ENCODE measurements around the gene EIF2S1. TPM values are rescaled to one million over a fixed set of nuclear protein-coding genes. Genes with fewer than 3 reads are reported as not detected.
A peak's percentile ranks its signal among the peaks of the same experiment; 100 is the strongest.
"Not testable (repeated sequence)": the region's sequence is repeated elsewhere in the genome, so short reads cannot be mapped to it uniquely, and the experiment has no call there.

Gene EIF2S1
- total RNA-seq, 1 donor from 2014 or later = 92.8 TPM

DNA sequence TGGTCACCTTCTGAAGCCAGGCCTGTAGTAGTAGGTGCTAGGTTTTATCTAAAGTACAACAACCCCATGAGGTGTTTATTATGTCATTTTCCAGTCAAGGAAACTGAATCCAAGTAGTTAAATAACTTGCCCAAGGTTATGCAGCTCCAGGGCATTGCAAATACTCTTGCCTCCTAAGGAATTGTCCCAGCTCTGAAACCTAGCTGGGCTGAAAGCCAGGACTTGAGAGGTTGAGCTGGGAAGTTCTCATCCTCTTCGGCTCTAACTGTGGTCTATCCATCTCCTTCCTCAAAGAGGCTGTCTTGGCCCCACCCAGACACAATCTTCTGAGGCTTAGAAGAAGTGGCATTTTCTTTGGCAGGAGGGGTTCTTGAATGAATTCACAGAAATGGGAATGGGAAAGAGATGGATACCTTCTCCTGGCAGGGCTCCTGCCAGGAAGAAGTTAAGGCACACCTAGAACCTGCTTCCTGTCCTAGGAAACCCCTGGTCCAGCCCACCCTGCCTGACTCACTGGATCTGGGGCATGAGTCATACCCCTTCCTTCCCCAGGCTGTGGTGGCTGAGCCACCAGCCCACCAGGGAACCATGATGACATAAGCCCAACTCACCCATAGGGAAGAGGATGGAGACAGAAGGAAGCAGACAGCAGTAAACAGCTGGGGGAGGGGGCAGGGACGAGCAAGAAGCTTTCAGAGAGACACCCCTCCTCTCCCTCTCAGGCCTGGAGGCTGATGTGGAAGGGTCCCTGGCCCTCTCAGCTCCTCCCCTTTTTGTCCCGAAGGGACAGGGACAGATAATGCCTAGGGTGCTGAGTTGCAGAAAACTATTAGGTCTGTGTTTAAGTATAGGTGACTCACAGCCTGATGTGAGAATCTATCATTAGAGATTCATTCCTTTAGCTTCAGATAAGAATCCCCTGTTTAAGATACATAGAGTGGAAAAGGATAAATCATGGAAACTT, 54.0 kb downstream of the EIF2S1 start:
- DNase-seq = no peak

DNA sequence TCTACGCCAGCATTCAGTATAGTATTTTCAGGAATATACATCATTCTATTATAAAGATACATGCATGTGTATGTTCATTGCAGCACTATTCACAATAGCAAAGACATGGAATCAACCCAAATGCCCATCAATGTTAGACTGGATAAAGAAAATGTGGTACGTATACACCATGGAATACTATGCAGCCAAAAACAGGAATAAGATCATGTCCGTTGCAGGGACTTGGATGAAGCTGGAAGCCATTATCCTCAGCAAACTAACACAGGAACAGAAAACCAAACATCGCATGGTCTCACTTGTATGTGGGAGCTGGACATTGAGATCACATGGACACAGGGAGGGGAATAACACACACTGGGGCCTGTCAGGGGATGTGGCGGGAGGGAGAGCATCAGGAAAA, 55.5 kb downstream of the EIF2S1 start:
- not testable (repeated sequence) for DNase-seq

DNA sequence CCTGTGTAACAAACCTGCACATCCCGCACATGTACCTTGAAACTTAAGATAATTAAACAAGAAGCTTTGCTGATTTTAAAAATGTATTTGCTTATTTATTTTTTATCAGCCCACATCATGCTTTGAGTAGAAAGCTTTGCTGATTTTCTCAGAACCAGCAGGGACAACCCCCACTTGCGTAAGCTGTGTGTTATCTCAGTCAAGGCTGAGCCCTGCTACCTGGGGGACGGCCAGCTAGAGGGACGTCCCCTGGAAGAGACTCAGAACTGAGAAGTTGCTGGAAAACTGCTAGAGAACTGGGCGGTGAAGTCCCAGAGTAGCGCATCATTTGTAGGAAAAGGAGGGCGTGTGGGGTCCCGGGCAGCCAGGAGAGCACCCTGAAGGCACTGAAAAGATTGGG, 56.0 kb downstream of the EIF2S1 start:
- no peak for DNase-seq

DNA sequence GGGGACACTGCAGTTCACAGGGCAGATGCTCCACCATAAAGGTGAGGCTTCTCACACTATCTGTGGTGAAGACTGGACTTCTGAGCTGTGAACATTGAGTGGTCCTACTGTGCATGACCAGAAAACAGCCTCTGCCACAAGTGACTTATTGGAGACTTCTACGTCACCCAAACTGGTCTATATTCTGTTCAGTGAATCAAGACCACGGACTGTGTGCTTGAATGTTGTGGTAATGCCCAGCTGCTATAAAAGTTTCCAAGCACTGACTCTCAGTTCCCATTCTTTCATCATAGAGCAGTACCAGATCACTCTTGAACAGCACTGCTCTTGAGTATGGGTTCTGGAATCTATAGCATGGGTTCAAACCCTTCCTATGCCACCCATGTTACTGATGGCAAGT, 56.7 kb downstream of the EIF2S1 start:
- DNase-seq = no peak

DNA sequence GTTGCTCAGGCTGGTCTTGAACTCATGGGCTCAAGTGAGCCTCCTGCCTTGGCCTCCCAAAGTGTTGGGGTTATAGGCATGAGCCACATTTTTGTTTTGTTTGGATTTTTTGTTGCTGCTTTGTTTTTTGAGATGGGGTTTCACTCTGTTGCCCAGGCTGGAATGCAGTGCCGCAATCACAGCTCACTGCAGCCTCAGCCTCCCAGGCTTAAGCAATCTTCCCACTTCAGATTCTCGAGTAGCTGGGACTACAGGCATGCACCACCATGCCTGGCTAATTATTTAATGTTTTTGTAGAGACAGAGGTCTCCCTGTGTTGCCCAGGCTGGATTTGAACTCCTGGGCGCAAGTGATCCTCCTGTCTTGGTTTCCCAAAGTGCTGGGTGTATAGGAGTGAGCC, 57.5 kb downstream of the EIF2S1 start:
- no peak for DNase-seq

DNA sequence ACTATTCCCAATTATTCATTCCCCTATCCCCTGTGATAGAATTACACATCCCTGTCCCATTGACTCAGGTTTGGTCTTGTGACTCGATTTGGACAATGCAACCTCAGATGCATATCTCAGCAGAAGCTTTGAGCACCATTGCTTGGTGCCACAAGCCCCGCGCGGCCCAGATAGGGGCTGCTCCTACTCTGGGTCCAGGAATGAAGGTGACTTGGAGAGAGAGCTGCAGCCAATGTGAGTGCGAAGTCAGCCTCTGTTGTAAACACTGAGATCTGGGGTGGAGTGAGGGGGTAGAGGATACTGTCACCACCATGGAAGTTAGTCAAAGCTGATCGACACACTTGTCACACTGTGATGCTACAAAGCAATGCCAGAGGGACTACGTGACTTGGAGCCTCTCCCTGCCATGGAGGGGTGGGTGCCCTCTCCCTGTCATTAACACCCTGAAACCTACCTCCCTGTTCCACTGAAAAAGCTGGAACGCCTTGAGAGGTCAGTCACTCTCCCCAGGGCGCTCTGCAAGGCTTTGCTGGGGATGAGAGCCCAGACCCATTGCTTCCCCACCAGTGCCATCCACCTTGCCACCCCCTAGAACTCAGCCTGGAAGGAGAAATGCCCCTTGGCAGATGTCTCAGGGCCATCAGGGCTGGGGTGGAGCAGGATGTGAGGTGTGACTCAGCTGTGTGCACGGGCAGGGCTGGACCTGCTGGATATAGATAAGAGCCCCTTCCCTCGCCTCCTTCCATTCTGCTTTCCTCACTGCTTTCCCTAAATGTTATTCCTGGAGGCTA, 58.5 kb downstream of the EIF2S1 start:
- DNase-seq = no peak

DNA sequence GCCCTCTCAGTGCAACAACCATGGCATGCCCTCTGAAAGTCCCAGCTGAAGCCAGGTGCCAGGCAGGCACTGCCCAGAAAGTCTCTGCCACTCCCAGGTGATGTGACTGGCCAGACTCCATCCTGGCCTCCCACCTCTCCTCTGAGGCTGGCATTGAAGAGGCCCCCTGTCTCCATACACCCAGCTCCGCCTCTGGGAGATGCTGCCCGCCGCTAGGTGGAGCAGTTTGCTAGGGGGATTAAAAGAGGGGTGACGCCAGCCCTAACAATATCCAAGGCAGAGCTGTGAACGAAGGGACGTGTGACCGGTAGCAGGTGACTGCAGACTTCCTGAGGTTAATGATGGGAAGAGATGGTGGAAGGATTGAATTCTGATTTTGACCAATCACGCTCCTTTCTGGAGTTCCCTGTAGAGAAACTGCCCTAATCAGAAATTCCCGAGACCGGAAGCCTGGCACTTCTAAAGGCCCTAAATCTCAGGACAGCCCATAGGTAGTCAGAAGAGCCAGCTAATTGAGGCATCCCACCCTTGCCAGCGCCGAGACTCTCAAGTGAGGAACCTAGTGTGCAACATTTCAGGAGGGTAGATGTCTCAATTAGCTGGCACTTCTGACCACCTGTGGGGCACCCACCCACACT, 60.1 kb downstream of the EIF2S1 start:
- no peak for DNase-seq

DNA sequence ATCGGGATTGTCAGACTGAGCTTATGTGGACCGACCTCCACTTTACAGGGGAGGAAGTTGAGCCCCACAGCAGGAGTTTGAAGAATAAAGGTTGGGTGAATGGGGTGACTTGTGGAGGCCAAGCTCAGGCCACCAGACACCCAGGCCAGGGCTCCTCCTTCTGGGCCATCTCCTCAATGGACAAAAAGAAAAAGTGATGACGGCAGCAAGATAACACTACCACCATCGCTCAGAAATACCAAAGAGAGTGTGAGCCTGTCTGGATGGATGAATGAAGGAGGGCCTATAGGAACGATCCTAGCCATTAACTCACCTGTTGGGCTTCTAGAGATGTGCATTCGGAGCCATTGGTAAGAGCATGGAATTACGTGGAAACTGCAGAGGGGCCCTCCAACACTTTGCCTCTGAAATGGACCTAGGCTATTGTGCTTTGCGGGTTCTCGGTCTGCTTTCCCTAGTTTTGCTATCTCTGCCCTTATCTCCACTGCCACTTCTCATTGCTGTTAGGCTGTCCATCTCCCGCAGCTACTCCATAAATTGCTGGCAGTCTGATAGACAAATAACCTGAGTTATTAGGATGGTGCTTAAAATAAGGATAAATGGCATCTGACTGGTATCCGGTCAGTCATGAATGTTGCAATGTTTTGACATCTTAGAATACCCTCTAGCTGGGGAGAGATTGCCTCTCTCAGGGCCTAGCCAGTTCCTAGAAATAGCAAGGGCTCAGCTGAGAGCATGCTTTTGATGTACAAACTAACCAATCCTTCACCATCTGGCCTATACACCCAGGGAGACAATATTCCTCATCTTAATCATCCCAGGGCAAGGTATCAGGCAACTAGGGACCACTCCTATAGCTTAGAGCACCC, 61.5 kb downstream of the EIF2S1 start:
- no peak for DNase-seq

DNA sequence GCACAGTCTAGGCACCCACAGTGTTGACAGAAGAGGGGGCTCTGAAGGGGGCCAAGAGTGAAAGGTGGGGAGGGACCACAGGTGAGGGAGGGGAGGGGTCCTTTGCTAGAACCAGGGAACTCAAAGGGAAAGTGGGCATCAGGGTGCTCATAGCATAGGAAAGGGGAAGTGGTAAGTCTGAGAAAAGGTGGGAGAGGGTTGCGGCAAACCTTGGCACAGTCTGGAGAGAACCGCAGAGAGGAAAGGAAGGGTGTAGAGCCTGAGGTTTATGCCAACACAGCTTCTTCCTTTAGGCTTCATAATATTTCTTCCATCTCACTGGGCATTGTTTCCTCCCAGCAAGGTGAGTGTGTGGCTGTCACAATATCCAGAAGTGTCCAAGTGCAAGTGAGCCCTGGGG, 63.3 kb downstream of the EIF2S1 start:
- DNase-seq = no peak

DNA sequence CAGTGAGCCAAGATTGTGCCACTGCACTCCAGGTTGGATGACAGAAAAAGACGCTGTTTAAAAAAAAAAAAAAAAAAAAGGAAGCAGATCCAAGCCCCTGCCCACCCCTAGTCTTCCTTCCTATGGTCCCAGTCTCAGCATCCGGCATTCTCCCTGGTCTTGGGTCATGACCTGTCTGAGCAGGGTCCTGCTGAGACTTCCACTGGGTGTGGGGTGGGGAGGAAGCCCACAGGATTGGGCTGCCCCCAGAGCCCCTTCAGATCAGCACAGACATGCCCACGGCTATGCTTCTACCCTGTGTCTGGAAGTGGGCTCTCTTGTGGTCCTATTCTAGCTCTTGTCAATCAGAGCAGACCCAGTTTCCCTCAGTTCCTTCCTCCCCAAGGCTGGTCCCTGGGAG, 64.4 kb downstream of the EIF2S1 start:
- no peak for DNase-seq

DNA sequence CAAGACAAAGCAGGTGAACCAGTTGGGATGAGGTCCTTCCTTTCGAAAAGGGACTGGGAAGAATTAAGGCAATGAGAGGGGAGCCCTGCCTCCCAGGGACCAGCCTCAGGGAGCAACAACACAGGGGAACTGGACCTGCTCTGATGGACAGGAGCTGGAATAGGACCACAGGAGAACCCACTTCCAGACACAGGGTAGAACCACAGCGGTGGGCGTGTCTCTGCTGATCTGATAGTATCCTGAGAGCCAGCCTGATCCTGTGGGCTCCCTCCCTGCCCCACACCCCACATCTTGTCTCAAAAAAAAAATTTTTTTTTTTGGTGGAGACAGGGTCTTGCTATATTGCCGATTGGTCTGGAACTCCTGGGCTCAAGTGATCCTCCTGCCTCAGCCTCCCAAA, 65.5 kb downstream of the EIF2S1 start:
- no peak for DNase-seq

DNA sequence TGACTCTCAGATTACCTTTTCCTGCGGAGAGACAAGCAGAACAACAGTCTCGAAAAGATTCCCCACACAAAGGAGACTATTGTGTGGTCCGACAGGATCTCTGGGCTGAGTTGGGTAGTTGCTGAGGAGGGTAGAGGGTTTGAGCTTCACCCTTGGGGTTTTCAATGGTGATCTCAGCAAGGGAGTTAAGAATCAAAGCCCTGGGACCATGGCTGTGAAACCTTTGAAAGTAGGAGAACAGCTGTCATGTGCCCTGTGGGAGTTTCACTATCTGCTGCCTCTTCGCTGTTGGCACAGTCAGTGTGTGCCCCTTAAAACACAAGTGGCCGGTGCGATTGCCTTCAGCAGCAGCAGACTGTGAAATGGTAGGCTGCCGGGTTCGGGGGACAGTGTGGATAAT, 66.0 kb downstream of the EIF2S1 start:
- no peak for DNase-seq

DNA sequence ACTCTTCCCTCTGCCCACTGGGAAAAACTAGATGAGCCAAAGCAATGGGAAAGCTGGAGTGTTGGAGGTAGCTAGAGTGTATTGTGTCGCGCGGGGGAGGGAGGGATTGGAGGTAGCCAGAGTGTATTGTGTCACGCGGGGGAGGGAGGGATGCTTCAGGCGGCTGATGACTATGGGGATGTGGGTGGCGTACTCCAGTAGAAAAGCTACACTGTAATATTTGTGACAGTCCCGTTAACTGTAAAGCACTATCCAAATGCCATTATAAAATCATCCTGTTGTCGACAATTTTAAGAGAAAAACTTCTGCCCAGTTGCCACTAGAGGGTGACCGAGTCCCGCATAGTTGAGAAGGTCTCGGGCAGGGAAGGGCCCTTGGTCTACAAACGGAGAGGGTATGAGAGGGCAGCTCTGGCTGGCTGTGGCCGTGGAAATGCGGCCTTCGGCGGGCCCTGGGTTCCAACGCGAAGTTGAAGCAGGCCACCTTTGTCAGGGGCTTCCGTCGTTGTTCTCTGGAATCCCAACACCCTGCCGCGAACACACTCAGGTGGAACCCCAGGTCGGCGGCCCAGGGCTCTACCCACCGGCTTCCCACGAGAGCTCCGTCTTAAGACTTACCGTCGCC, 67.0 kb downstream of the EIF2S1 start:
- DNase-seq = peak; percentile 74

DNA sequence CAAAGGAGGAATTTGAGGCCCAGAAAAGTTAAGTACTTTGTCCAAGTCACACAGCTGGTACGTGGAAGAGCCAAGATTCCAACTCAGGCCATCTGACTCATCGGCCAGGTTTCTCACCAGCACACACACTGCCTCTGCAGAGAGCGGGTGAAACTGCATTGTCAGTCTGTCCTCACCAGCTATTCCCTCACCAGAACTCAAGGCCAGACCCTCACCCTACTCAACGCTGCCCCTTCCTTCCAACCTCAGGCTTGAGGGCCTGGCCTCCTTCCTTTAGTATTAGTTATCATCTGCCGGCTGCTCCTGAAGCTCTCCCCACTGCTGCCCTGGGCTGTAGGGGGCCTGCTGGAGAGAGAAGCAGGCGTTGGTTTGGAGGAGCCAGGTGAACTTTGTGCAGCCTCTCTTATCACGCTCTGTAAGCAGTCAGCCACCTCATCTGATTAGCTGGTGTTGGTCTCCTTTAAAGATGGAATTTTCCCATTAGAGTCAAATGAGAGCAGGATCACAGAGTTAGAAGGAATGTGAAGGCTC, 68.4 kb downstream of the EIF2S1 start:
- DNase-seq = no peak

DNA sequence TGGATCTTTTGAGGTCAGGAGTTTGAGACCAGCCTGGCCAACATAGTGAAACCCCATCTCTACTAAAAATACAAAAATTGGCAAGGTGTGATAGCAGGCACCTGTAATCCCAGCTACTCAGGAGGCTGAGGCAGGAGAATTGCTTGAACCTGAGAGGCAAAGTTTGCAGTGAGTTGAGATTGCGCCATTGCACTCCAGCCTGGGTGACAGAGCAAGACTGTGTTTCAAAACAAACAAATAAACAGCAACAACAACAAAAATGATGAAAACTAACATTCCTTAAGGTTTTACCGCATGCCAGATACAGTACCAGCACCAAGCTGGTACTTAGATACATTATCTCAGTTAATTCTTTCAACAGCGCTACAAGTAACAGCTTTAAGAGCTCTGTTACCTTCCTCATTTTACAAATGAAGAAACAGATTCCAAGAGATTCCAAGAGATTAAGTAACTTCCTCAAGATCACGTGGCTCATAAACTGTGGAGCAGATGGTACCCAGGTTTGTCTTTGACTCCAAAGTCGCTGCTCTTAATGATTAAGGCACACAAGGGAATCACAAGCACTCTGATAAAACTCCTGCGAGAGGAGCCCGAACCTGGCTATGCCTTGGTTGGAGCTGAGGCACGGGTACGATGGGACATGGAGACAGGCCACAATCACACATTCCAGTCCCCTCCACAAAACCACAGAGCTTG, 69.5 kb downstream of the EIF2S1 start:
- DNase-seq = no peak

DNA sequence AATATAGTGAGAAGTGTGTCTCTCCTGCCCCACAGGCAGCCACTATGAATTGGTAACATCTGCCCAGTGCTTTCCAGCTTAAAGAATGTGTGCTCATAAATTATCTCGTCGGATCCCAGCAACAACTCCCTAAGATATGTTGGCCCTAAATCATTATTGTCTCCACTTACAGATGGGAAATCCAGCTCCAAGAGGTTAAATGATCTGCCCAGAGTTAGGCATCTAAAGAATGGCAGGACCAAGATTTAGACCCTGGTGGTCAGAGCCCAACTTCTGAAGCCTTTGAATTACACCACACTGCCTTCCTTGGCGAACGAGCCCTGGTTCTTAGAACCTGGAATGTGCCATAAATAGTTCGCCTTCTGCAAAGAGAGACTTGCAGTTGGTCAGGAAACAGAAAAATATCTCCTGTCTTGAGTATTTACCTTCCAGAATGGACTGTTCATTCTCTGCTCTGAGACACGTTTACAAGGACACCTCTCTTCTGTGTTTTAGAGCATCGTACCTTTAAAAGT, 72.0 kb downstream of the EIF2S1 start:
- no peak for DNase-seq

DNA sequence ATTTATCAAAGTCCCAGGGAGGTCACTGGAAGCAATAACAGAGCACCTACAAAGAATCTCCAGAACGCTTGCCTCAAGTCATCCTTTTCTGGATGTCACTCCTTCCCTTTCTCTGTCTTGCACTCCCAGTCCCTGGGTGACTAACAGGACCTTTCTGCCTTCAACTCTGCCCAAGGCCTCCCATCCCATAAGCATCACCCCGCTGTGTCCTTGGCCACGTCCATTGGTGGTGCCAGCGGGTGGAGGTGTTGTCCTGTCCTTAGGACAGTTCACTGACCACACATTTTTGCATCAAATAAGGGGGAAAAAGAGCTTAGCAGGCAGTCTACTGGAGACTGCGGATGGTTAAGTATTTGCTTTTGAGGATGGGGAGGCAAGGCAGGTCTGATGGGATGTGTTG, 75.5 kb downstream of the EIF2S1 start:
- DNase-seq = no peak
